Measurements from ENCODE around the gene SYTL3.

GRCh38 chr6:158646023-158646910, 3.6 kb upstream of the SYTL3 start:
- TF ChIP-seq POLR2AphosphoS5 (IDR thresholded peaks at IDR 0.05) (no peak), CTCF (IDR thresholded peaks at IDR 0.05 in 8 of 11, conservative IDR thresholded peaks at IDR 0.05 in 3 of 11) (no peak)

All from spleen (tissue), 7 donors.